HPDE6-E6E7 (cell line): ENCODE measurements around the gene CGB2.
"Not testable (repeated sequence)": the region's sequence is repeated elsewhere in the genome, so short reads cannot be mapped to it uniquely, and the experiment has no call there.

Experiments used
- DNase-seq: peaks from one replicate; pipeline ENCODE4 v3.0.0; 2011; ENCODE audit warnings: missing footprints; ENCODE audit errors: extremely low spot score

CGB2 gene

DNA sequence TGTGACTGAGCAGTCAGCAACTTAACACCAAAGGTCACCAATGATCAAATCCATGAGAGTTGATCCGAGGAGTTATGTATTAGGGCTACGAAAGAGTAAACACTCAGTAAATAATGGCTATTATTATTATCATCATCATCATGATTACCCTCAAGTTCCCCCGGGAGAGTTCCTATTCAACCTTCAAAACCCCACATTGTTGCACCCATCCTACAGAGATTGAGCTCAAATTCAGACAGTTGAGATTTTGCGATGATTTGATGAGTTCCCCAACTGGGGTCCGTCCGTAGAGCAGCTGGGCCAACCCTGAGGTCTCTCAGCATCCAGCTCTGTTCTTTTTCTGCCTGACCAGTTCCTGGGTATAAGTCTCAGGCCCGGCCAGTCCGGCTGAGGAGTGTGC is 6.4 kb downstream of the CGB2 start:
- not testable (repeated sequence) for DNase-seq

DNA sequence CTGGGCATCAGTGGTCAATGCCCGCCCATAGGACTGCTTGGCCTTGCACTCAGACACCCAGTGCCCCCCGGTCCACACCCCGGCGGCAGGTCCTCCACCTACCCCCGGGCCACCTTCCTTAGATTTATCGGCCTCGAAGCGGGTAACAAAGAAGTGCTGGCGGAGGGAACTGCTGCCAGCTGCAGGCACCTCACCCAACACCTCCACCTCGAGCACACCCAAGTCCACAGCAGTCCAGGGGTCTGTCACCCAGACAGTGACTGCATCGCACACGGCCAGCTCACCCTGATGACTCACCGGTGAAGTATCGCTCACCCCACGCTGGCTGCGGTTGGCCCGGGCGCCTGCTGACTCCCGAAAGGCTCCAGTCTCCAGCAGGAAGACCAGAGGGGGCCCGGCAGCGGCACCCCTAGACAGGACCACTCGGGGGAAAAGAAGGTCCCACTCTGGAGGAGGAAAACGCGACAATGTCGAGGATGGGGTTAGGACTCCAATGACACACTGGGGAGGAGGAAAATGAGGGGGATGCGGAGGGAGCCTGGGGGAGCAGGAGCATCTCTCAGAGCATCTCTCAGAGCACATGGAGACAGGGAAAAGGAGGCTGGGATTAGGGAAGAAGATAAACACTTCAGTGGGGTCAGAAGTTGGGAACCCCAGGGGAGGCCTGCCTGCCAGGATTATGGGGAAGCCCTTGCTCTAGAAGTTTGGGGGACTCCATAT is 7.0 kb downstream of the CGB2 start:
- DNase-seq, result not testable (repeated sequence)

GRCh38 chr19:49039736-49040135 is 8.0 kb downstream of the CGB2 start:
- not testable (repeated sequence) for DNase-seq

- no peak for DNase-seq
Measured at GRCh38 chr19:49042177-49042576, 10.5 kb downstream of the CGB2 start.

GRCh38 chr19:49042666-49043065 is 11.0 kb downstream of the CGB2 start:
- DNase-seq, result not testable (repeated sequence)

- not testable (repeated sequence) for DNase-seq
Measured at GRCh38 chr19:49043548-49043947, 11.9 kb downstream of the CGB2 start, which contains the start of gene CGB5. TSS of gene CGB5 (plus strand) at chr19:49043848. CDS start at chr19:49044210, 362 bp downstream.

DNA sequence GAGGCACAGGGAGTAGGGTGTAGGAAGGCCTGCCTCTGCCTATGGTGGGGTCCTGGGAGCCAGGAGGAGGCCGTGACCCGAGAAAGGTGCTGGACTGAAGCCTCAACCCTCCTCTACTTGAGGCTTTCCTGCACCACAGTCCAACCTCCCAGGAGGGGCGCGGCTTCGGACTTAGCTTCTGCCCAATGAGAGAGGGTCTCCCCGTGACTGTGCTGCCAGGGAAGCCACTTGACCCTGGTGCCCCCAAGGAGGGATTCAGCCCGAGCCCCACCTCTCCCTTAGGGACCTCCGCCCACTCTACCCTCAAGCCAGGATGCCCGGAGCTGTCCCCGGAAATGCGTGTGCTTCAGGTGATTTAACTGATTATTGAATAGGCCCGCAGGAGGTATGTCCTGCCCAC is 17.3 kb downstream of the CGB2 start, which contains the start of gene CGB8:
TSS of gene CGB8 (minus strand) at position 101 of the 400 bp plus-strand sequence. CDS start 372 bp downstream, outside the sequence.
- DNase-seq, result not testable (repeated sequence)

GRCh38 chr19:49049834-49050233 is 18.1 kb downstream of the CGB2 start:
- not testable (repeated sequence) for DNase-seq

DNA sequence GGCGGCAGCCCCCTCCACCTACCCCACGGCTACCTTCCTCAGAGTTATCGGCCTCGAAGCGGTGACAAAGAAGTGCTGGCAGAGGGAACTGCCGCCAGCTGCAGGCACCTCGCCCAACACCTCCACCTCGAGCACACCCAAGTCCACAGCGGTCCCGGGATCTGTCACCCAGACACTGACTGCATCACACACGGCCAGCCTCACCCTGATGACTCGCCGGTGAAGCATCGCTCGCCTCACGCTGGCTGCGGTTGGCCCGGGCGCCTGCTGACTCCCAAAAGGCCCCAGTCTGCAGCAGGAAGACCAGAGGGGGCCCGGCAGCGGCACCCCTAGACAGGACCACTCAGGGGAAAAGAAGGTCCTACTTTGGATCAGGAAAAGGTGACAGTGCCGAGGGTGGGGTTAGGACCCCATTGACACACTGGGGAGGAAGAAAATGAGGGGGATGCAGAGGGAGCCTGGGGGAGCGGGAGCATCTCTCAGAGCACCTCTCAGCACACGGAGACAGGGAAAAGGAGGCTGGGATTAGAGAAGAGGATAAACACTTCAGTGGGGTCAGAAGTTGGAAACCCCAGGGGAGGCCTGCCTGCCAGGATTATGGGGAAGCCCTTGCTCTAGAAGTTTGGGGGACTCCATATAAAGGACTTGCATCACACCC is 18.8 kb downstream of the CGB2 start:
- peak; percentile 71 for DNase-seq

DNA sequence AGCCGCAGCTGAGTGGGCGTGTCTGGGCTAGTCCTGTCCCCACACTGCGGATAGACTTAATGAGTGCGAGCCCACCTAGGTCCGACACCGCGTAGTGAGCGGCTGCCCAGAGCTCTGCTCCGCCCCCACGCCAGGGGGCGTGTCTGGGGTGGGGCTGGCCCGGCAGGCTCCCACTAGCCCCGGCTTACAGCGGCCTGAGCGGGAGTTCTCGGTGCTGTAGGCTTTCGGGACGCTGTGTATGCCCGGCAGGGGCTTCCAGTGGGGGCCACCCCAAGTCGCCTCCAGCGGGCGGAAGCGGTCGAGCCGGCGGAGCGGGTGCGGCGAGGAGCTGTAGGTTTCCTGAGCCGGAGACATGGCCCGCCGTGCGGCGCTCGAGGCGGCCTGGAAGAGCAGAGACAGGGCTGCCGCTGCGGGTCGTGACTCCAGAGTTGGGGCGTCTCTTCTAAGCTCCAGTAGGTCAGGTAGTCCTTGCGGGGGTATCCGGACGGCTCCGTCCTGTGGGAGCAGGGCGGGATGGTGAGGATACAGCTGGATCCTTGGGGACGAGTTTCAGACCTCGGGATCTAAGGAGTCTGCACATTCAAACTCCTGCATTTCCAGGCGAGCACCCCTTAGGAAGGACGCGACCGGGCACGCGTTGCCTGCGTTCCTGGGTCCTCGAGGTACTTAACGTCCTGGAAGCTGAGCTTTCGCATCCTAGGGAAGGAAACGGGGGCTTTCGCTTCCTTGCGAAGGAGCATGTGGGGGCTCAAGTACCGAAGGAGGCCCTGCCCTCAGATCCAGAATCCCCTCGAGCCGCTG is 24.6 kb downstream of the CGB2 start:
- peak; percentile 63 for DNase-seq

DNA sequence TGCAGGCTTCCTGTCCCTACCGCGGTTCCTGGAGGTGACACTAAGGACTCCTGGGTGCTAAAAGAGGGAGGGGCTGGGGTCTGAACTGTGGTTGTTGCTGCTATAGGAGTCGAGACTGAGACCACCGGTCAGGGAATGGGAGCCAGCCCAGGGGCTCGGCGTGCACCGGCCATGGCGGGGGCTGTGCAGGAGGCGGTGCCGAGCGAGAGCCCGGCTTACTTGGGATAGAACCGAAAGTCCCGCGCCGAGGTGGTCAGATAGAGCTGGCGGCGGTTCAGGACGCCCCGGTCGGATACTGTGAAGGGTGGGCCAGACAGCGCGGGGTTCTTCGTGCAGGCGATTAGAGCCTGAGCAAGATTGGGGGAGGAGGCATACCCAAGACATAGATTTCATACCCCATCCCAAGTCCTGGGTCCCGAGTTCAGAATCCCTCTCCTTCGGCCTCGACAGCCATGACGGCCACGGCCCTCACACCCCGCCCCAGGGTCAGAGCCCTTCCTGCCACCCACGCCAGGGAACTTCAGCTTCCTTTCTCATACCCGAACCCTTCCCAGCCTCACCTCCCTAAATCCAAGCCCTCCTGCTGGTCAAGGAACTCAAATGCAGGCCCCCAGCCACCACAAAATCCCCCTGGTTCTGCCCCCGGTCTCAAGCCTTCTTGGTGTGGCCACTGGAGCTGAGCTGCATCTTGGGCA is 25.4 kb downstream of the CGB2 start:
- DNase-seq, result not testable (repeated sequence)

- peak; percentile 74 for DNase-seq
Measured at GRCh38 chr19:49057636-49058234, 26.0 kb downstream of the CGB2 start, which contains the start of gene CGB7. TSS of gene CGB7 (minus strand) at chr19:49057749. CDS start at chr19:49055375, 2,374 bp downstream.

GRCh38 chr19:49058562-49058961 is 26.9 kb downstream of the CGB2 start:
- no peak for DNase-seq

GRCh38 chr19:49059053-49059452 is 27.4 kb downstream of the CGB2 start:
- no peak for DNase-seq

DNA sequence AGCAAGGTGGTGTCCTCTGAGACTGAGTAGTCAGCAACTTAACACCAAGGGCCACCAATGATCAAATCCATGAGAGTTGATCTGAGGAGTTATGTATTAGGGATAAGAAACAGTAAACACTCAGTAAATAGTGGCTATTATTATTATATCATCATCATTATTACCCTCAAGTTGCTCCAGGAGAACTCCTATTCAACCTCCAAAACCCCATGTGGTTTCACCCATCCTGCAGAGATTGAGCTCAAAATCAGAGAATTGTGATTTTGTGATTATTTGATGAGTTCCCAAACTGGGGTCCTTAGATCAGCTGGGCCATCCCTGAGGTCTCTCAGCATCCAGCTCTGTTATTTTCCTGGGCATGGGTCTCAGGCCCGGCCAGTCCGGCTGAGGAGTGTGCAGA is 29.3 kb downstream of the CGB2 start:
- no peak for DNase-seq

- DNase-seq, result no peak
Measured at GRCh38 chr19:49061445-49061844, 29.8 kb downstream of the CGB2 start.

DNA sequence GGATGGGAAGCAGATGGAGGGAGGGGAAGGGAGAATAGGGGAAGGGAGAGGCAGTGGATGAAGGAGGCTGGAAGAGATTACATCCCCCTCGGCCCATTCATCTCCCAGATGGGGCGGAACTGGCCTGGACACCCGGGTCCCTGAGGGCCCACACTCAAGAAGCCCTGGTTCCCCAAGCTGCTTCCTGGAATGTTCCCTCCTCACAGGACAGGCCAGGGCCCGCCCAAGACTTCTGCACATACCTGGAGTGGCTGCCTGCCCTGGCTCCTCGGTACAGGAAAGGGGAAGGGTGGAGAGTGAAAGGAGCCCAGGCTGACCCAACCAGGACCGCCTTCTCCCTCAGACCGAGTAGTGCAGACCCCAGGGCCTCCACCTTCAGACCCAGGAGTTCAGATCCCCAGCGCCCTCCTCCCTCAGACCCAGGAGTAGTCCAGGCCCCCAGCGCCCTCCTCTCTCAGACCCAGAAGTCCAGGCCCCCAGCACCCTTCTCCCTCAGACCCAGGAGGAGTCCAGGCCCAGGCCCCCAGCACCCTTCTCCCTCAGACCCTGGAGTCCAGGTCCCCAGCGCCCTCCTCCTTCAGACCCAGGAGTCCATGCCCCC is 32.4 kb downstream of the CGB2 start:
- peak; percentile 84 for DNase-seq

GRCh38 chr19:49064768-49065611 is 33.3 kb downstream of the CGB2 start, which contains the start of gene NTF4:
TSS of gene NTF4 (minus strand) at chr19:49064818. CDS start at chr19:49061997, 2,821 bp downstream.
- peak; percentile 85 for DNase-seq

DNA sequence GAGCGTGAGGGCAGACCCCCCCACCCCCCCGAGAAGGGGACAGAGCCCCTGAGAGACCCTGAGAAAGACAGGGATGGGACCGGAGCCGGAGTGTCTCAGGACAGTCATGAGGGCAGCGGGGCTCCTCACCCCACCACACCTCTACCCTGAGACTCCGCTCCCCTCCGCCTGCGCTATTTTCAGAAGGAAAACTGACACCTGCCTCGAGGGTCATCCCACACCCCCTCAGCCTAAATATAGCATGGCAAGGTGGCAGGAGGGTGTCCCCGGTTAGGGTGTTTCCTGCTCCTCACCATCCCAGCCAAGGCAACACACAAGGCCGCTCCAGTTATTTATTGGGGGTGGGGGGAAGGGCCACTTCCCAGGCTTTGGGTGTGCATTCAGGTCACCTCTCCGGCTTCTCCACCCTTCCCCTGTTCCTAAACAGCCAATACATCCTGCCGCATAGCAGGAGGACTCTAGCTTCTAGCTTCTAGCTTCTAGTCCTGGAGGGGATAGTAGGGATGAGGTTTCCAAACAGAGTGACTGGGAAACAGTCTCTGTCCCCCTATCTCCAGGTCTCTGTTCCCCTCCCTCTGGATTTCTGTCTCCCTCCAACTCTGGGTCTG is 34.3 kb downstream of the CGB2 start:
- no peak for DNase-seq
